MM.1S (cell line): ENCODE data around the gene RGS16.
A peak's percentile ranks its signal among the peaks of the same experiment; 100 is the strongest.

Source experiments
- DNase-seq: peaks from one replicate; pipeline ENCODE4 v3.0.0-alpha.2; 2015
- H2AFZ ChIP-seq: fragments of 300-600 bp; sonication (generic); 2 replicates; pipeline ENCODE4 v1.6.0; 2016; ENCODE audit warnings: antibody characterized with exemption, low read length
- H3F3A ChIP-seq: fragments of 300-600 bp; sonication (generic); 2 replicates; pipeline ENCODE4 v1.6.1; 2016; ENCODE audit warnings: mild to moderate bottlenecking, antibody characterized with exemption, low read length, moderate library complexity, mixed read lengths; ENCODE audit not compliant: insufficient read depth
- H3K27ac ChIP-seq: fragments of 300-600 bp; sonication (generic); 2 replicates; pipeline ENCODE4 v1.5.1; 2016; ENCODE audit warnings: mild to moderate bottlenecking, low read length
- H3K27me3 ChIP-seq: fragments of 300-600 bp; sonication (generic); replicated peaks from 2 replicates; pipeline ENCODE4 v1.6.0; 2016; ENCODE audit warnings: low read length; ENCODE audit not compliant: insufficient read depth
- H3K36me3 ChIP-seq: fragments of 300-600 bp; sonication (generic); replicated peaks from 2 replicates; pipeline ENCODE4 v1.6.1; 2016; ENCODE audit warnings: mild to moderate bottlenecking, low read length, mixed read lengths; ENCODE audit not compliant: insufficient read depth
- H3K4me1 ChIP-seq: fragments of 300-600 bp; sonication (generic); 2 replicates; pipeline ENCODE4 v1.6.1; 2016; ENCODE audit warnings: low read length, mixed read lengths
- H3K4me2 ChIP-seq: fragments of 300-600 bp; sonication (generic); 2 replicates; pipeline ENCODE4 v1.6.0; 2016; ENCODE audit warnings: low read depth, low read length
- H3K4me3 ChIP-seq: fragments of 300-600 bp; sonication (generic); 2 replicates; pipeline ENCODE4 v1.5.1; 2016; ENCODE audit warnings: low read length, mixed read lengths
- H3K79me2 ChIP-seq: fragments of 300-600 bp; sonication (generic); 2 replicates; pipeline ENCODE4 v1.6.1; 2016; ENCODE audit warnings: mixed run types, low read length, mixed read lengths
- H3K9ac ChIP-seq: fragments of 300-600 bp; sonication (generic); 2 replicates; pipeline ENCODE4 v1.6.1; 2016; ENCODE audit warnings: low read length, mixed read lengths
- H3K9me2 ChIP-seq: fragments of 300-600 bp; sonication (generic); replicated peaks from 2 replicates; pipeline ENCODE4 v1.6.1; 2016; ENCODE audit warnings: mild to moderate bottlenecking, low read length, mixed read lengths; ENCODE audit not compliant: insufficient read depth
- H3K9me3 ChIP-seq: fragments of 300-600 bp; sonication (generic); replicated peaks from 2 replicates; pipeline ENCODE4 v1.6.1; 2016; ENCODE audit warnings: mild to moderate bottlenecking, low read length, mixed read lengths; ENCODE audit not compliant: insufficient read depth
- H4K20me1 ChIP-seq: fragments of 300-600 bp; sonication (generic); 2 replicates; pipeline ENCODE4 v1.6.1; 2016; ENCODE audit warnings: mild to moderate bottlenecking, low read length, moderate library complexity, mixed read lengths; ENCODE audit not compliant: insufficient read depth
- EZH2 ChIP-seq: fragments of 300-600 bp; sonication (generic); optimal IDR thresholded peaks from 2 replicates; pipeline ENCODE3; 2017; ENCODE audit warnings: low read depth, mild to moderate bottlenecking, antibody characterized with exemption, low read length, mixed read lengths
- EZH2phosphoT487 ChIP-seq: fragments of 300-600 bp; sonication (generic); IDR thresholded peaks from 2 replicates; pipeline ENCODE4 v1.6.1; 2018; ENCODE audit warnings: antibody characterized with exemption, low read length
- TF ChIP-seq, protein P1 (sequence below): fragments of 300-600 bp; sonication (generic); IDR thresholded peaks from 2 replicates; pipeline ENCODE4 v1.5.1; 2016; ENCODE audit warnings: antibody characterized with exemption, low read length, mixed read lengths

The RGS16 gene, protein sequence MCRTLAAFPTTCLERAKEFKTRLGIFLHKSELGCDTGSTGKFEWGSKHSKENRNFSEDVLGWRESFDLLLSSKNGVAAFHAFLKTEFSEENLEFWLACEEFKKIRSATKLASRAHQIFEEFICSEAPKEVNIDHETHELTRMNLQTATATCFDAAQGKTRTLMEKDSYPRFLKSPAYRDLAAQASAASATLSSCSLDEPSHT

DNA sequence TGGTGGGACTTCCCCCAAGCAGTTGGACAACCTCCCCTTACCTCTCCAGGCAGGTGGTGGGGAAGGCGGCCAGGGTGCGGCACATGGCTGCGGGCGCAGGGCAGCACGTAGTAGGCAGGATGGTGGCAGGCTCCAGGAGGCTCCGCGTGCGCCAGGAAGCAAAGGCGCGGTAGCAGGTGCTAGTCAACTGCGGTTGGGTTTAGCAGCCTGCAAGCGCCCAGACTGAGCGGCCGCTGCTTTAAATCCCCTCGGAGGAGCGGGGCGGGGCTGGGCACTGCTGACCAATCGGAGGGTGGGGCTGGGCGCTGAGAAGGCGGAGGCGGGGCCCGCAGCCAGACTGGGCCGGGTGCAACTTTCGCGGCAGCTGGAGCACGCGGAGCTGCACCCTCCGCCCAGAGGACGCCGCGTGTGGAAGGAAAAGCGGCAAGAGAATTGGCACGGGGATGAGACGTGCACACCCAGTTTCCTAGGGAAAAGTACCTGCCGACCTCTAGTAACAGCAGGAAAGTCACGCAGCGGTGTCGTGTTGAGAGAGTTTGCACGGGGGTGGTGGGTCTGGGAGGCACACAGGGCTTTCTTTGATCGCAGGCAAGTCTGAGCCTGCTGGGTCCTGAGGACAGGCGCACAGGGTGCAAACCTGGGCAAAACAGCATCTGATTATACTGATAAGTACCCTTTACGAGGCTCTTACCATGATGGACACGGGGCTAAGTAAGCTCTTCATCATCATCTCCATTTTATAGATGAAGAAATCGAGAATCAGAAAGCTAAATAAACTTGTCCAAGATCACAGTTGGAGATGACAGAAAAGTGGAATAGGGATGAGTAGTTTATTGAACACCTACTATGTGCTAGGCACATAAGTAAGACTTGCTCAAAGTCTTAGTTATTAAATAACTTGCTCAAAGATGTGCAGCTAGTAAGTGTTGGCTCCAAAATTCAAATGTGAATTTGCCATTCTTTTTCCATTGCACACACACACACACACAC, at the start of gene RGS16:
TSS of gene RGS16 (minus strand) at position 215 of the 990 bp plus-strand sequence. CDS start at position 85, 130 bp downstream.
- H3K4me3 ChIP-seq = peak within 1 kb of the TSS; percentile 74
- H3K4me2 ChIP-seq = peak within 1 kb of the TSS; percentile 96
- peaks cover 13% of the 10 kb centered on the region for H3K79me2 ChIP-seq
- no peaks in the 10 kb centered on the region for H3K9me3 ChIP-seq
- peaks cover 5% of the 10 kb centered on the region; the same call in 1 of the 2 replicates for H3F3A ChIP-seq
- peak within 1 kb of the TSS; percentile 73 for H2AFZ ChIP-seq
- peaks cover 28% of the 10 kb centered on the region for H3K4me1 ChIP-seq
- no peaks in the 10 kb centered on the region; the same call in 1 of the 2 replicates for H3K36me3 ChIP-seq
- no peak within 1 kb of the TSS for H3K27ac ChIP-seq
- H4K20me1 ChIP-seq = no peaks in the 10 kb centered on the region
- TF ChIP-seq, protein P1, sequence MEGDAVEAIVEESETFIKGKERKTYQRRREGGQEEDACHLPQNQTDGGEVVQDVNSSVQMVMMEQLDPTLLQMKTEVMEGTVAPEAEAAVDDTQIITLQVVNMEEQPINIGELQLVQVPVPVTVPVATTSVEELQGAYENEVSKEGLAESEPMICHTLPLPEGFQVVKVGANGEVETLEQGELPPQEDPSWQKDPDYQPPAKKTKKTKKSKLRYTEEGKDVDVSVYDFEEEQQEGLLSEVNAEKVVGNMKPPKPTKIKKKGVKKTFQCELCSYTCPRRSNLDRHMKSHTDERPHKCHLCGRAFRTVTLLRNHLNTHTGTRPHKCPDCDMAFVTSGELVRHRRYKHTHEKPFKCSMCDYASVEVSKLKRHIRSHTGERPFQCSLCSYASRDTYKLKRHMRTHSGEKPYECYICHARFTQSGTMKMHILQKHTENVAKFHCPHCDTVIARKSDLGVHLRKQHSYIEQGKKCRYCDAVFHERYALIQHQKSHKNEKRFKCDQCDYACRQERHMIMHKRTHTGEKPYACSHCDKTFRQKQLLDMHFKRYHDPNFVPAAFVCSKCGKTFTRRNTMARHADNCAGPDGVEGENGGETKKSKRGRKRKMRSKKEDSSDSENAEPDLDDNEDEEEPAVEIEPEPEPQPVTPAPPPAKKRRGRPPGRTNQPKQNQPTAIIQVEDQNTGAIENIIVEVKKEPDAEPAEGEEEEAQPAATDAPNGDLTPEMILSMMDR = no peak
- no peak for TF ChIP-seq EZH2phosphoT487
- TF ChIP-seq EZH2 = no peak
- no peaks in the 10 kb centered on the region for H3K9me2 ChIP-seq
- H3K27me3 ChIP-seq = no peaks in the 10 kb centered on the region; the same call in 1 of the 2 replicates
- H3K9ac ChIP-seq = peak within 1 kb of the TSS; percentile 70
- DNase-seq = peak; percentile 99

DNA sequence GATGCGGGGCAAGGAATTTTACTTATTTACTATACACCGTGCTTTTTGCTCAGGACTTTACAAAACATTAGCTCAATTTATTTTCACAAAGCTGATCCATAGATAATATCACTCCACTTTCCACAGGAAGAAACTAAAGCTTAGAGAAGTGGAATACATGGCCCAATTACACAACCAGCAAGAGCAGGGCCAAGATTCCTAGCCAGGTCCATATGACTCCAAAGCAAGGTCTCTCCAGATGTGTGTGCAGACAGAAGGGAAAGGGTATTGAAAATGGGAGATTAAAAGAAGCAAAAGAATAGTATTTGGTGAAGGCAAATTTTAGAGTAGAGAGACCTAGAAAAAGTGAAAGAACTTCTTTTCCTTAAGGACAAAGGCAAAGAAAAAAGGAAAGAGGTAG, 49.8 kb upstream of the RGS16 start:
- Histone ChIP-seq H3K4me2 (no peak overlapping the region), H3K36me3 (no peaks in the 10 kb centered on the region), H3K9ac (no peak overlapping the region), H3K27me3 (no peaks in the 10 kb centered on the region), H3K9me3 (no peaks in the 10 kb centered on the region), H3K27ac (no peak overlapping the region), H3K4me3 (no peak overlapping the region), H3K4me1 (no peaks in the 10 kb centered on the region), H2AFZ (no peak overlapping the region), H3K9me2 (no peaks in the 10 kb centered on the region), H3K79me2 (no peaks in the 10 kb centered on the region), H4K20me1 (no peaks in the 10 kb centered on the region), H3F3A (no peaks in the 10 kb centered on the region)
- no peak for DNase-seq
- no peak for TF ChIP-seq EZH2
- no peak for TF ChIP-seq EZH2phosphoT487
- TF ChIP-seq, protein P1 = no peak

DNA sequence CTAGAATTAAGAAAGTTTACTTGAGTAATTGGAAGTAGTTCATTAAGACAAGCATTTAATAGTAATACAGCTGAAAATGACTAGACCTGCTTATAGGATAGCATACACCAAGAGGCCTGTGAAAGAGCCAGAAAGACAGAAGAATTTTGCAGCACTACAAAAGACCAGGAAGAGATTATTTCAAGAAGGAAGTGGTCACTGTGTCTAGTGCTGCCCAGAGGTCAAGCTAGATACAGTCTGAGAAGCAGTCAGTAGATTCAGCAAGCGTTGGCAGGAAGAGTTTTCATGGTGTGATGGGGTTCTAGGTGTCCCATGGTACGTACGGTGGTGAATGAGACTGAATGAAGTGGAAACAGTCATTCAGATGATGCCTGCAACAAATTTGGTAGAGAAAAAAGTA, 48.7 kb upstream of the RGS16 start:
- no peak overlapping the region for H3K27ac ChIP-seq
- H3K9ac ChIP-seq = no peak overlapping the region
- peak; percentile 3 for DNase-seq
- no peak for TF ChIP-seq EZH2
- TF ChIP-seq, protein P1 = no peak
- no peak for TF ChIP-seq EZH2phosphoT487
- no peaks in the 10 kb centered on the region for H3K27me3 ChIP-seq
- H3K36me3 ChIP-seq = no peaks in the 10 kb centered on the region
- H3K79me2 ChIP-seq = no peaks in the 10 kb centered on the region
- H3K9me3 ChIP-seq = no peaks in the 10 kb centered on the region
- no peaks in the 10 kb centered on the region for H3K4me1 ChIP-seq
- no peaks in the 10 kb centered on the region for H3K9me2 ChIP-seq
- no peak overlapping the region for H3K4me2 ChIP-seq
- H2AFZ ChIP-seq = no peak overlapping the region
- no peaks in the 10 kb centered on the region for H3F3A ChIP-seq
- H4K20me1 ChIP-seq = no peaks in the 10 kb centered on the region
- no peak overlapping the region for H3K4me3 ChIP-seq
